HG03066 (cell line): ENCODE data around the gene CMSS1.

ENCODE experiments used
- ATAC-seq: cut with Tn5 transposase; IDR thresholded peaks from one replicate; pipeline ENCODE4 v1.9.1; 2021; ENCODE audit warnings: low read depth; ENCODE audit not compliant: unreplicated experiment

Gene CMSS1

GRCh38 chr3:99850608-99851007 is 32.9 kb downstream of the CMSS1 start:
- no peak for ATAC-seq

GRCh38 chr3:99851955-99852354 is 34.3 kb downstream of the CMSS1 start:
- ATAC-seq, result no peak

- ATAC-seq, result no peak
Observed at GRCh38 chr3:99852851-99853250, 35.2 kb downstream of the CMSS1 start.

- ATAC-seq, result no peak
Observed at GRCh38 chr3:99854756-99855298, 37.2 kb downstream of the CMSS1 start.

GRCh38 chr3:99855900-99856299 is 38.2 kb downstream of the CMSS1 start:
- ATAC-seq, result no peak

GRCh38 chr3:99856437-99857220 is 39.0 kb downstream of the CMSS1 start:
- ATAC-seq, result no peak

- ATAC-seq, result no peak
Observed at GRCh38 chr3:99857278-99857677, 39.6 kb downstream of the CMSS1 start.

- ATAC-seq, result no peak
Observed at GRCh38 chr3:99858469-99858868, 40.8 kb downstream of the CMSS1 start.

- no peak for ATAC-seq
Observed at GRCh38 chr3:99859825-99860224, 42.2 kb downstream of the CMSS1 start.

- ATAC-seq, result no peak
Observed at GRCh38 chr3:99861216-99861615, 43.6 kb downstream of the CMSS1 start.

GRCh38 chr3:99862208-99862607 is 44.5 kb downstream of the CMSS1 start:
- no peak for ATAC-seq

GRCh38 chr3:99863002-99863401 is 45.3 kb downstream of the CMSS1 start:
- no peak for ATAC-seq

GRCh38 chr3:99863588-99863987 is 45.9 kb downstream of the CMSS1 start:
- no peak for ATAC-seq

- no peak for ATAC-seq
Observed at GRCh38 chr3:99864289-99864688, 46.6 kb downstream of the CMSS1 start.

GRCh38 chr3:99865321-99865720 is 47.7 kb downstream of the CMSS1 start:
- ATAC-seq, result no peak

- ATAC-seq, result no peak
Observed at GRCh38 chr3:99866261-99866761, 48.6 kb downstream of the CMSS1 start.

GRCh38 chr3:99867594-99868310 is 50.1 kb downstream of the CMSS1 start:
- no peak for ATAC-seq

GRCh38 chr3:99868311-99868646 is 50.6 kb downstream of the CMSS1 start:
- no peak for ATAC-seq

GRCh38 chr3:99869621-99870020 is 52.0 kb downstream of the CMSS1 start:
- no peak for ATAC-seq

GRCh38 chr3:99870712-99871111 is 53.0 kb downstream of the CMSS1 start:
- no peak for ATAC-seq

- no peak for ATAC-seq
Observed at GRCh38 chr3:99871231-99872045, 53.8 kb downstream of the CMSS1 start.
